ENCODE measurements around the gene SMIM10L2A. TPM values are rescaled to one million over a fixed set of nuclear protein-coding genes. Genes with fewer than 3 reads are reported as not detected.

The SMIM10L2A gene
- total RNA-seq, 2 donors from 2014 or later, result 5.0 to 14.8 TPM

- WGBS, result 77% methylated on average over 4 of the region's 5 CpGs
- Histone ChIP-seq H3K4me3 (no peak overlapping the region), H3K27ac (no peak overlapping the region), H3K27me3 (replicated peaks; ENCODE audit: insufficient read depth) (no peaks in the 10 kb centered on the region), H3K4me1 (replicated peaks) (no peaks in the 10 kb centered on the region), H3K9me3 (no peaks in the 10 kb centered on the region), H3K36me3 (no peaks in the 10 kb centered on the region)
- intact Hi-C loops (cut with DNase I), result no loop called here
- TF ChIP-seq POLR2A (IDR thresholded peaks at IDR 0.05) (no peak), POLR2AphosphoS5 (IDR thresholded peaks at IDR 0.05) (no peak), CTCF (IDR thresholded peaks at IDR 0.05) (no peak)
- no peak for DNase-seq (ENCODE audit: low spot score)
Observed at GRCh38 chrX:135393051-135393450, 28.7 kb upstream of the SMIM10L2A start.

GRCh38 chrX:135395064-135395463 lies 26.7 kb upstream of the SMIM10L2A start:
- Histone ChIP-seq H3K4me3 (no peak overlapping the region), H3K9me3 (no peaks in the 10 kb centered on the region), H3K4me1 (replicated peaks) (no peaks in the 10 kb centered on the region), H3K27ac (no peak overlapping the region), H3K27me3 (replicated peaks; ENCODE audit: insufficient read depth) (no peaks in the 10 kb centered on the region), H3K36me3 (no peaks in the 10 kb centered on the region)
- 91% methylated on average over 5 of the region's 6 CpGs for WGBS
- TF ChIP-seq CTCF (IDR thresholded peaks at IDR 0.05) (no peak), POLR2A (IDR thresholded peaks at IDR 0.05) (no peak), POLR2AphosphoS5 (IDR thresholded peaks at IDR 0.05) (no peak)
- DNase-seq (ENCODE audit: low spot score), result no peak
- intact Hi-C loops (cut with DNase I), result no loop called here

GRCh38 chrX:135396109-135396508 lies 25.6 kb upstream of the SMIM10L2A start:
- Histone ChIP-seq H3K4me1 (replicated peaks) (no peaks in the 10 kb centered on the region), H3K27me3 (replicated peaks; ENCODE audit: insufficient read depth) (no peaks in the 10 kb centered on the region), H3K4me3 (no peak overlapping the region), H3K9me3 (no peaks in the 10 kb centered on the region), H3K27ac (no peak overlapping the region), H3K36me3 (no peaks in the 10 kb centered on the region)
- DNase-seq (ENCODE audit: low spot score), result no peak
- 64% methylated on average over 4 of the region's 4 CpGs for WGBS
- intact Hi-C loops (cut with DNase I), result no loop called here
- TF ChIP-seq POLR2A (IDR thresholded peaks at IDR 0.05) (no peak), POLR2AphosphoS5 (IDR thresholded peaks at IDR 0.05) (no peak), CTCF (IDR thresholded peaks at IDR 0.05) (no peak)

- 78% methylated on average over 3 of the region's 3 CpGs for WGBS
Observed at GRCh38 chrX:135396566-135396965, 25.2 kb upstream of the SMIM10L2A start.

More at GRCh38 chrX:135396566-135396965, 25.2 kb upstream of the SMIM10L2A start:
- Histone ChIP-seq H3K27me3 (replicated peaks; ENCODE audit: insufficient read depth) (no peaks in the 10 kb centered on the region), H3K36me3 (no peaks in the 10 kb centered on the region), H3K4me3 (no peak overlapping the region), H3K4me1 (replicated peaks) (no peaks in the 10 kb centered on the region), H3K9me3 (no peaks in the 10 kb centered on the region), H3K27ac (no peak overlapping the region)
- intact Hi-C loops (cut with DNase I), result no loop called here
- TF ChIP-seq POLR2A (IDR thresholded peaks at IDR 0.05) (no peak), CTCF (IDR thresholded peaks at IDR 0.05) (no peak), POLR2AphosphoS5 (IDR thresholded peaks at IDR 0.05) (no peak)
- no peak for DNase-seq (ENCODE audit: low spot score)

Data from prostate gland (tissue), 2 donors.